K562 (cell line): ENCODE data around the gene PACS1. TPM values are rescaled to one million over a fixed set of nuclear protein-coding genes. Genes with fewer than 3 reads are reported as not detected.

Experiments used
- ATAC-seq: fragments of 200-7000 bp; cut with Tn5 transposase; 3 replicates; pipeline ENCODE4 v1.9.1; 2020; ENCODE audit warnings: moderate library complexity
- BruUV-seq: library from RNA; stranded (reverse); fragments of 400-500 nt; replicated peaks from 2 replicates; lab custom pipeline; 2021; lab: Mats Ljungman, UMichigan
- CTCF ChIA-PET: fragments of 300-600 bp; formaldehyde crosslinking; extraction: SDS; loops from one replicate; lab custom pipeline; 2021; ENCODE audit warnings: low intra/inter-chr PET ratio; lab: Yijun Ruan, JAX
- POLR2A ChIA-PET: fragments of 300-600, 350-650 bp; sonication (Branson Sonifier 250); formaldehyde crosslinking; extraction: SDS; loops from one replicate; lab custom pipeline; 2021; ENCODE audit warnings: antibody characterized with exemption, inconsistent platforms; lab: Yijun Ruan, JAX
- DNase-seq, 4 experiments: peaks; one replicate each; pipeline versions ENCODE4 v3.0.0 to v3.0.0-alpha.2; 2011 to 2018; ENCODE audit warnings: low spot score in 3 of 4, mixed read lengths in 3 of 4; ENCODE audit errors: extremely low read depth in 1 of 4
- FAIRE-seq: peaks from 2 replicates; lab custom pipeline; 2011; peaks lifted over from hg19 to GRCh38; lab: Jason Lieb, UNC
- H2AFZ ChIP-seq: 2 replicates; pipeline ENCODE4 v1.6.0; 2011; ENCODE audit warnings: low read depth, low read length, control low read depth, inconsistent platforms
- H3K27ac ChIP-seq: fragments of 200-600 bp; 3 replicates; pipeline ENCODE4 v1.8.0; 2011; ENCODE audit warnings: low read depth, mild to moderate bottlenecking, control low read depth, inconsistent platforms, low read length, moderate library complexity, mixed read lengths; ENCODE audit errors: extremely low read depth
- H3K27me3 ChIP-seq, 2 experiments: fragments of 300-600 bp in 1 of 2; 2 replicates in 1 of 2; 3 replicates in 1 of 2; pipeline versions ENCODE4 v1.6.0 to v1.8.0; 2011; ENCODE audit warnings: inconsistent platforms in 2 of 2, low read length in 2 of 2, mild to moderate bottlenecking in 1 of 2, mixed read lengths in 1 of 2, moderate library complexity in 1 of 2; ENCODE audit not compliant: control insufficient read depth in 2 of 2, insufficient read depth in 2 of 2
- H3K36me3 ChIP-seq: fragments of 300-600 bp; 3 replicates; pipeline ENCODE4 v1.8.0; 2011; ENCODE audit warnings: mild to moderate bottlenecking, low read length, inconsistent platforms; ENCODE audit not compliant: control insufficient read depth, insufficient read depth
- H3K4me1 ChIP-seq, 2 experiments: fragments of 200-600 bp in 1 of 2; replicated peaks in 1 of 2; 2 replicates in 1 of 2; 3 replicates in 1 of 2; pipeline versions ENCODE4 v1.5.1 to v1.8.0; 2011; ENCODE audit warnings: inconsistent platforms in 2 of 2, low read length in 2 of 2, mild to moderate bottlenecking in 1 of 2, mixed read lengths in 1 of 2, moderate library complexity in 1 of 2; ENCODE audit not compliant: control insufficient read depth in 2 of 2, insufficient read depth in 2 of 2
- H3K4me2 ChIP-seq: 2 replicates; pipeline ENCODE4 v1.6.1; 2011; ENCODE audit warnings: low read length, control low read depth, inconsistent platforms, mixed read lengths; ENCODE audit not compliant: insufficient read depth
- H3K4me3 ChIP-seq: fragments of 200-600 bp; sonication (generic), shearing (Covaris generic); 2 replicates; pipeline ENCODE4 v1.5.1; 2016; ENCODE audit warnings: control low read depth, inconsistent platforms
- H3K79me2 ChIP-seq: fragments of 200-600 bp; 3 replicates; pipeline ENCODE4 v1.8.0; 2011; ENCODE audit warnings: low read length, inconsistent platforms; ENCODE audit not compliant: control insufficient read depth, insufficient read depth
- H3K9ac ChIP-seq, 2 experiments: 2 replicates each; pipeline versions ENCODE4 v1.6.0 to v1.6.1; 2011; ENCODE audit warnings: low read depth in 2 of 2, low read length in 2 of 2, control low read depth in 1 of 2, inconsistent platforms in 1 of 2, mild to moderate bottlenecking in 1 of 2, mixed read lengths in 1 of 2; ENCODE audit not compliant: insufficient read depth in 1 of 2
- H3K9me1 ChIP-seq: one replicate; pipeline ENCODE4 v1.6.0; 2011; ENCODE audit warnings: inconsistent platforms, mild to moderate bottlenecking, low read length, moderate library complexity; ENCODE audit not compliant: control insufficient read depth, insufficient read depth
- H3K9me3 ChIP-seq: replicated peaks from 2 replicates; pipeline ENCODE4 v1.5.1; 2011; ENCODE audit warnings: low read depth, low read length, inconsistent platforms; ENCODE audit not compliant: control insufficient read depth, insufficient read depth
- H4K20me1 ChIP-seq: replicated peaks from 2 replicates; pipeline ENCODE4 v1.6.1; 2011; ENCODE audit warnings: low read length, inconsistent platforms, mixed read lengths; ENCODE audit not compliant: control insufficient read depth, insufficient read depth
- CEBPB ChIP-seq: fragments of 450-650 bp; IDR thresholded peaks from 2 replicates; pipeline ENCODE4 v1.6.1; 2016; ENCODE audit warnings: missing genetic modification characterization, missing compliant biosample characterization
- SAFB ChIP-seq: fragments of 200-400 bp; formaldehyde crosslinking; IDR thresholded peaks from 2 replicates; pipeline ENCODE4 v1.6.1; 2017; ENCODE audit warnings: low read depth, low read length, borderline replicate concordance
- SOX6 ChIP-seq: fragments of 450-650 bp; IDR thresholded peaks from 2 replicates; pipeline ENCODE4 v1.6.1; 2014; ENCODE audit warnings: mild to moderate bottlenecking
- WGBS: fragments of 100-300 bp; shearing (Covaris generic); methylation state at CpG from one replicate; pipeline ENCODE4 v1.1.6; 2016; ENCODE audit warnings: low coverage, mixed read lengths; ENCODE audit not compliant: insufficient coverage; ENCODE audit errors: missing lambda C conversion rate; 5-methylcytosine and 5-hydroxymethylcytosine counted together
- in situ Hi-C: fragments of 300-500 bp; cut with MboI; formaldehyde crosslinking; loops from 4 replicates; pipeline ENCODE4 v1.15.0; 2018; ENCODE audit warnings: inconsistent platforms, mixed read lengths
- intact Hi-C: fragments of 100-400 bp; cut with micrococcal nuclease; formaldehyde crosslinking; loops from 2 replicates; pipeline ENCODE4 v1.14.2; 2022
- polyA plus RNA-seq, 8 experiments: library from polyadenylated mRNA; depleted of rRNA in 4 of 8; stranded (reverse) in 5 of 8; unstranded in 3 of 8; fragments of >200 nt; fragmentation: Nextera tagmentation in 2 of 8; fragmentation: Illumina TruSeq in 1 of 8; extraction: Ambion mirVana in 2 of 8; extraction: Trizol in 1 of 8; gene quantifications; 2 replicates each; pipeline versions ENCODE4 v1.2.1 to v1.2.3, GENCODE V29; 2011 to 2014; ENCODE audit warnings: inconsistent platforms in 1 of 8, missing spikeins in 1 of 8
- total RNA-seq, 7 experiments: library from RNA; depleted of rRNA in 6 of 7; stranded (reverse); fragments of >200 nt in 6 of 7; fragmentation: Illumina TruSeq in 2 of 7; extraction: Trizol in 2 of 7; gene quantifications; 2 replicates each; pipeline versions ENCODE4 v1.2.1 to v1.2.3, GENCODE V29; 2011 to 2021; ENCODE audit warnings: low replicate concordance in 1 of 7
- TF ChIP-seq, protein P1 (sequence below): sonication (generic); formaldehyde crosslinking; IDR thresholded peaks from 2 replicates; pipeline ENCODE4 v1.8.1; 2023; ENCODE audit warnings: mild to moderate bottlenecking, missing genetic modification reagents
- TF ChIP-seq, protein P2 (sequence below), 2 experiments: fragments of 450-650 bp; IDR thresholded peaks; 2 replicates each; pipeline ENCODE4 v1.6.1; 2018; ENCODE audit warnings: mild to moderate bottlenecking in 2 of 2, low read depth in 1 of 2; ENCODE audit not compliant: partially characterized antibody in 2 of 2
- TF ChIP-seq, protein P3 (sequence below): IDR thresholded peaks from 2 replicates; pipeline ENCODE4 v1.6.1; 2011; ENCODE audit warnings: borderline replicate concordance, low read depth, mild to moderate bottlenecking, moderate library complexity, low read length; ENCODE audit not compliant: insufficient read depth, poor library complexity, severe bottlenecking
- TF ChIP-seq, protein P4 (sequence below): IDR thresholded peaks from 3 replicates; pipeline ENCODE4 v1.6.1; 2011; ENCODE audit warnings: borderline replicate concordance, mild to moderate bottlenecking, moderate library complexity; ENCODE audit not compliant: insufficient read length; ENCODE audit errors: extremely low read depth

The PACS1 gene
- total and polyA plus RNA-seq, 9 of the 15 experiments (the other 6 are each of a cell fraction or from before 2014, with no cell fraction given): 0.34 to 28.1 (median 8.5) TPM

DNA sequence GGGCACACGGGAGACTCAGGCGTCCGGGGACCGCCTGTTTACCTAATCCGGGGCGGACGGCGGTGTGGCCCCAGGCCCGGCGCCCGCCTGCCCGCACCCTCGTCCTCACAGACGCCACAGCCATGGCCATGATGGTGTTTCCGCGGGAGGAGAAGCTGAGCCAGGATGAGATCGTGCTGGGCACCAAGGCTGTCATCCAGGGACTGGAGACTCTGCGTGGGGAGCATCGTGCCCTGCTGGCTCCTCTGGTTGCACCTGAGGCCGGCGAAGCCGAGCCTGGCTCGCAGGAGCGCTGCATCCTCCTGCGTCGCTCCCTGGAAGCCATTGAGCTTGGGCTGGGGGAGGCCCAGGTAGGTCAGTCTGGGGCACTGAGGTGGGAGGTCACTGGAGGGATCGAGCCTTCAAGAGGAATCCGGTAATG is 188.4 kb downstream of the PACS1 start:
- Histone ChIP-seq H2AFZ (peak overlapping the region; percentile 99), H3K4me2 (peak overlapping the region; percentile 96), H3K9me3 (no peaks in the 10 kb centered on the region), H3K4me1 (peaks cover 10 to 23% of the 10 kb centered on the region in 2 experiments; a peak in 4 of 5 replicates), H3K79me2 (peaks cover 19% of the 10 kb centered on the region), H3K36me3 (peaks cover 42% of the 10 kb centered on the region), H3K27me3 (no peaks in the 10 kb centered on the region), H3K9me1 (no peaks in the 10 kb centered on the region), H3K27ac (peak overlapping the region; percentile 68), H3K9ac (peak overlapping the region; percentile 82 to 96), H4K20me1 (no peaks in the 10 kb centered on the region; the same call in 1 of the 2 replicates), H3K4me3 (peak overlapping the region; percentile 100)
- POLR2A ChIA-PET: interaction anchor here (0.7 kb wide), 1 partner anchor 21 kb away, joined by 3 read pairs; no protein-coding TSS in a partner anchor
- WGBS: 6% methylated on average over 23 of the region's 28 CpGs
- DNase-seq: no peak
- BruUV-seq: no TSS peak
- CTCF ChIA-PET: no interaction called here
- intact Hi-C loops: loop anchor here (1.0 kb wide), 1 partner anchor 36 kb away; no protein-coding TSS in a partner anchor
- in situ Hi-C loops: no loop called here
- ATAC-seq: no peak
- FAIRE-seq: no peak
- TF ChIP-seq CEBPB (tag) (no peak), SAFB (peak; percentile 36; the same call in 1 of the 2 replicates), SOX6 (no peak)
- TF ChIP-seq, protein P1, sequence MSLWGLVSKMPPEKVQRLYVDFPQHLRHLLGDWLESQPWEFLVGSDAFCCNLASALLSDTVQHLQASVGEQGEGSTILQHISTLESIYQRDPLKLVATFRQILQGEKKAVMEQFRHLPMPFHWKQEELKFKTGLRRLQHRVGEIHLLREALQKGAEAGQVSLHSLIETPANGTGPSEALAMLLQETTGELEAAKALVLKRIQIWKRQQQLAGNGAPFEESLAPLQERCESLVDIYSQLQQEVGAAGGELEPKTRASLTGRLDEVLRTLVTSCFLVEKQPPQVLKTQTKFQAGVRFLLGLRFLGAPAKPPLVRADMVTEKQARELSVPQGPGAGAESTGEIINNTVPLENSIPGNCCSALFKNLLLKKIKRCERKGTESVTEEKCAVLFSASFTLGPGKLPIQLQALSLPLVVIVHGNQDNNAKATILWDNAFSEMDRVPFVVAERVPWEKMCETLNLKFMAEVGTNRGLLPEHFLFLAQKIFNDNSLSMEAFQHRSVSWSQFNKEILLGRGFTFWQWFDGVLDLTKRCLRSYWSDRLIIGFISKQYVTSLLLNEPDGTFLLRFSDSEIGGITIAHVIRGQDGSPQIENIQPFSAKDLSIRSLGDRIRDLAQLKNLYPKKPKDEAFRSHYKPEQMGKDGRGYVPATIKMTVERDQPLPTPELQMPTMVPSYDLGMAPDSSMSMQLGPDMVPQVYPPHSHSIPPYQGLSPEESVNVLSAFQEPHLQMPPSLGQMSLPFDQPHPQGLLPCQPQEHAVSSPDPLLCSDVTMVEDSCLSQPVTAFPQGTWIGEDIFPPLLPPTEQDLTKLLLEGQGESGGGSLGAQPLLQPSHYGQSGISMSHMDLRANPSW: no peak
- TF ChIP-seq, protein P2, sequence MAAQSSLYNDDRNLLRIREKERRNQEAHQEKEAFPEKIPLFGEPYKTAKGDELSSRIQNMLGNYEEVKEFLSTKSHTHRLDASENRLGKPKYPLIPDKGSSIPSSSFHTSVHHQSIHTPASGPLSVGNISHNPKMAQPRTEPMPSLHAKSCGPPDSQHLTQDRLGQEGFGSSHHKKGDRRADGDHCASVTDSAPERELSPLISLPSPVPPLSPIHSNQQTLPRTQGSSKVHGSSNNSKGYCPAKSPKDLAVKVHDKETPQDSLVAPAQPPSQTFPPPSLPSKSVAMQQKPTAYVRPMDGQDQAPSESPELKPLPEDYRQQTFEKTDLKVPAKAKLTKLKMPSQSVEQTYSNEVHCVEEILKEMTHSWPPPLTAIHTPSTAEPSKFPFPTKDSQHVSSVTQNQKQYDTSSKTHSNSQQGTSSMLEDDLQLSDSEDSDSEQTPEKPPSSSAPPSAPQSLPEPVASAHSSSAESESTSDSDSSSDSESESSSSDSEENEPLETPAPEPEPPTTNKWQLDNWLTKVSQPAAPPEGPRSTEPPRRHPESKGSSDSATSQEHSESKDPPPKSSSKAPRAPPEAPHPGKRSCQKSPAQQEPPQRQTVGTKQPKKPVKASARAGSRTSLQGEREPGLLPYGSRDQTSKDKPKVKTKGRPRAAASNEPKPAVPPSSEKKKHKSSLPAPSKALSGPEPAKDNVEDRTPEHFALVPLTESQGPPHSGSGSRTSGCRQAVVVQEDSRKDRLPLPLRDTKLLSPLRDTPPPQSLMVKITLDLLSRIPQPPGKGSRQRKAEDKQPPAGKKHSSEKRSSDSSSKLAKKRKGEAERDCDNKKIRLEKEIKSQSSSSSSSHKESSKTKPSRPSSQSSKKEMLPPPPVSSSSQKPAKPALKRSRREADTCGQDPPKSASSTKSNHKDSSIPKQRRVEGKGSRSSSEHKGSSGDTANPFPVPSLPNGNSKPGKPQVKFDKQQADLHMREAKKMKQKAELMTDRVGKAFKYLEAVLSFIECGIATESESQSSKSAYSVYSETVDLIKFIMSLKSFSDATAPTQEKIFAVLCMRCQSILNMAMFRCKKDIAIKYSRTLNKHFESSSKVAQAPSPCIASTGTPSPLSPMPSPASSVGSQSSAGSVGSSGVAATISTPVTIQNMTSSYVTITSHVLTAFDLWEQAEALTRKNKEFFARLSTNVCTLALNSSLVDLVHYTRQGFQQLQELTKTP (IDR thresholded peaks at IDR 0.05; ENCODE audit: low read depth in 1 of 2, partially characterized antibody in 2 of 2): no peak
- TF ChIP-seq, protein P3, sequence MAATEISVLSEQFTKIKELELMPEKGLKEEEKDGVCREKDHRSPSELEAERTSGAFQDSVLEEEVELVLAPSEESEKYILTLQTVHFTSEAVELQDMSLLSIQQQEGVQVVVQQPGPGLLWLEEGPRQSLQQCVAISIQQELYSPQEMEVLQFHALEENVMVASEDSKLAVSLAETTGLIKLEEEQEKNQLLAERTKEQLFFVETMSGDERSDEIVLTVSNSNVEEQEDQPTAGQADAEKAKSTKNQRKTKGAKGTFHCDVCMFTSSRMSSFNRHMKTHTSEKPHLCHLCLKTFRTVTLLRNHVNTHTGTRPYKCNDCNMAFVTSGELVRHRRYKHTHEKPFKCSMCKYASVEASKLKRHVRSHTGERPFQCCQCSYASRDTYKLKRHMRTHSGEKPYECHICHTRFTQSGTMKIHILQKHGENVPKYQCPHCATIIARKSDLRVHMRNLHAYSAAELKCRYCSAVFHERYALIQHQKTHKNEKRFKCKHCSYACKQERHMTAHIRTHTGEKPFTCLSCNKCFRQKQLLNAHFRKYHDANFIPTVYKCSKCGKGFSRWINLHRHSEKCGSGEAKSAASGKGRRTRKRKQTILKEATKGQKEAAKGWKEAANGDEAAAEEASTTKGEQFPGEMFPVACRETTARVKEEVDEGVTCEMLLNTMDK: no peak
- TF ChIP-seq, protein P4, sequence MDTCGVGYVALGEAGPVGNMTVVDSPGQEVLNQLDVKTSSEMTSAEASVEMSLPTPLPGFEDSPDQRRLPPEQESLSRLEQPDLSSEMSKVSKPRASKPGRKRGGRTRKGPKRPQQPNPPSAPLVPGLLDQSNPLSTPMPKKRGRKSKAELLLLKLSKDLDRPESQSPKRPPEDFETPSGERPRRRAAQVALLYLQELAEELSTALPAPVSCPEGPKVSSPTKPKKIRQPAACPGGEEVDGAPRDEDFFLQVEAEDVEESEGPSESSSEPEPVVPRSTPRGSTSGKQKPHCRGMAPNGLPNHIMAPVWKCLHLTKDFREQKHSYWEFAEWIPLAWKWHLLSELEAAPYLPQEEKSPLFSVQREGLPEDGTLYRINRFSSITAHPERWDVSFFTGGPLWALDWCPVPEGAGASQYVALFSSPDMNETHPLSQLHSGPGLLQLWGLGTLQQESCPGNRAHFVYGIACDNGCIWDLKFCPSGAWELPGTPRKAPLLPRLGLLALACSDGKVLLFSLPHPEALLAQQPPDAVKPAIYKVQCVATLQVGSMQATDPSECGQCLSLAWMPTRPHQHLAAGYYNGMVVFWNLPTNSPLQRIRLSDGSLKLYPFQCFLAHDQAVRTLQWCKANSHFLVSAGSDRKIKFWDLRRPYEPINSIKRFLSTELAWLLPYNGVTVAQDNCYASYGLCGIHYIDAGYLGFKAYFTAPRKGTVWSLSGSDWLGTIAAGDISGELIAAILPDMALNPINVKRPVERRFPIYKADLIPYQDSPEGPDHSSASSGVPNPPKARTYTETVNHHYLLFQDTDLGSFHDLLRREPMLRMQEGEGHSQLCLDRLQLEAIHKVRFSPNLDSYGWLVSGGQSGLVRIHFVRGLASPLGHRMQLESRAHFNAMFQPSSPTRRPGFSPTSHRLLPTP: no peak
